T-helper 17 cell (primary cell): Measurements from ENCODE around the gene CRIM1. TPM values are rescaled to one million over a fixed set of nuclear protein-coding genes. Genes with fewer than 3 reads are reported as not detected.

ENCODE experiments used
- ATAC-seq: fragments of 150-1000 bp; cut with Tn5 transposase; 2 replicates; pipeline ENCODE4 v1.10.0; 2021; ENCODE audit warnings: mild to moderate bottlenecking, moderate library complexity
- DNase-seq, 3 donors: peaks; one replicate each; pipeline versions ENCODE4 v3.0.0 to v3.0.0-alpha.2; 2020 to 2021
- H3K9me3 ChIP-seq: one replicate; pipeline ENCODE4 v1.7.0; 2013; ENCODE audit warnings: low read length, mild to moderate bottlenecking; ENCODE audit not compliant: control insufficient read depth, poor library complexity, severe bottlenecking
- H3K27ac Mint-ChIP-seq: one replicate; pipeline ENCODE4 v1.8.0; 2022; ENCODE audit warnings: mild to moderate bottlenecking, moderate library complexity, mixed read lengths
- H3K27me3 Mint-ChIP-seq: one replicate; pipeline ENCODE4 v1.8.0; 2022; ENCODE audit warnings: mixed read lengths
- H3K36me3 Mint-ChIP-seq: one replicate; pipeline ENCODE4 v1.8.0; 2022; ENCODE audit warnings: low read depth, mixed read lengths
- H3K4me1 Mint-ChIP-seq: one replicate; pipeline ENCODE4 v1.8.0; 2022; ENCODE audit warnings: mild to moderate bottlenecking, mixed read lengths
- H3K4me3 Mint-ChIP-seq: one replicate; pipeline ENCODE4 v1.8.0; 2022; ENCODE audit warnings: mild to moderate bottlenecking, moderate library complexity, mixed read lengths
- total RNA-seq, 4 donors: library from RNA in 2 of 4; stranded (reverse) in 2 of 4; gene quantifications; one replicate each; pipeline ENCODE4 v1.2.3 and lab custom pipeline; 2022 to 2026

The CRIM1 gene
- total RNA-seq, 2 donors from 2014 or later: 2.2 to 2.3 TPM

DNA sequence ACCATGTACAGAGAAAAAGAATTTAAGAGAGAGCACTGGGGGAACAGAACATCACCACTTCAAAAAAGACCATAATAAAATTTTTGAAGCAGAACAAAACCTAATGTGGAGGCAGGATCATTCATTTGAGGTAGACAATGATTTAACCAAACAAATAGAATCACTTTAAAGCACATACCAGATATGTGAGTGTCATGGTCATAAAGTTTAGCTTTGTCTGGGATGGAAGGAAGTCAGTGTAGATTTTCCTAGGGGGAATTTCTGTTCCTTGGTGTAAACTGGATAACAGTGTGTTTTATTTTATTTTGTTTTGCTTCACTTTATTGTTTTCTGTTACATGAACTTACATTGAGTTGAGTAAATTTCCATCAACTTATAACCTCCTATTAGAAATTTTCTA lies 120.8 kb downstream of the CRIM1 start:
- DNase-seq (no peak), ATAC-seq (no peak)
- Mint-ChIP-seq H3K36me3 (peaks cover 3% of the 10 kb centered on the region), H3K27ac (no peak overlapping the region), H3K4me3 (no peak overlapping the region), H3K27me3 (no peaks in the 10 kb centered on the region), H3K4me1 (no peaks in the 10 kb centered on the region)
- no peaks in the 10 kb centered on the region for H3K9me3 ChIP-seq

DNA sequence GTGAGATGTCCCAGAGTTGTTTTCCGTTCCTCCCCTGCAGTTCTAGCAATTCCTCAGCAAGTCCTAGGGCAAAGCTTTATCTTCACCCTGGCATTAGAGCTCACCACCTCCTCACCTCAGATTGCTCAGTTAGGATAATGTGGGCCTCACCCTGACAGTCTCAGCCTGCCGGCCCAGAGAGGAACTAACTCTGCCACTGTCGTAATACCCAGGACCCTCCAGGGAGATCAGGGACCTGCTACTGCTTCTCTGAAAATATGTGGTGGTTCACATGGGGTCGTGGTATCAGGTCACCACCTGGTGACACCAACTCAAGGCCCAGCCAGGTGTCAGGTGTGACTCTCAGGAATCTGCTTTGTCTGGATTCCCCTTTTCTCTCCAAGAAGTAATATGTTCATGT lies 121.7 kb downstream of the CRIM1 start:
- Mint-ChIP-seq H3K27me3 (no peaks in the 10 kb centered on the region), H3K27ac (no peak overlapping the region), H3K36me3 (peaks cover 3% of the 10 kb centered on the region), H3K4me3 (no peak overlapping the region), H3K4me1 (no peaks in the 10 kb centered on the region)
- DNase-seq: no peak
- no peak for ATAC-seq
- H3K9me3 ChIP-seq: no peaks in the 10 kb centered on the region

GRCh38 chr2:36477746-36478145 lies 122.2 kb downstream of the CRIM1 start:
- Mint-ChIP-seq H3K4me3 (no peak overlapping the region), H3K27ac (no peak overlapping the region), H3K4me1 (no peaks in the 10 kb centered on the region), H3K36me3 (peaks cover 3% of the 10 kb centered on the region), H3K27me3 (no peaks in the 10 kb centered on the region)
- ATAC-seq (no peak), DNase-seq (no peak)
- H3K9me3 ChIP-seq: no peaks in the 10 kb centered on the region

DNA sequence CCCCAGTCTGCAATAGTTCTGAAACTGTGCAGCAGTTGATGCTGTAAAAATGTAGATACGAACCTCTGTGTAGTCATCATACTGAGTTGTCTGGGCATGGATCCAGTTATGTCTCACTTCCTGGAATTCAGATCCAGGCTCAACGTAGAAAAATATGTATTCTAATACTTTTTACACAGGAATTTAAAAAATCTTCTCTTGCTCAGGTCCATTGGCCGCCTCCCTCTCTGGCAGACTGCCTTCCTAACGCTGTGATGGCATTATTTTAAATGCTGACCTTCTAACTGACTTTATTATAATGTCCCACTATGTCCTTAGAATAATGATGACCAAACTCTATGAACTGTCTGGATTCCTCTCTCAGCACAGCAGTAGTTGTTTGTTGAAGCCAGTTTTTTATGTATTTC lies 122.8 kb downstream of the CRIM1 start:
- Mint-ChIP-seq H3K36me3 (peaks cover 3% of the 10 kb centered on the region), H3K4me1 (no peaks in the 10 kb centered on the region), H3K4me3 (no peak overlapping the region), H3K27ac (no peak overlapping the region), H3K27me3 (no peaks in the 10 kb centered on the region)
- H3K9me3 ChIP-seq: no peaks in the 10 kb centered on the region
- DNase-seq (no peak), ATAC-seq (no peak)

DNA sequence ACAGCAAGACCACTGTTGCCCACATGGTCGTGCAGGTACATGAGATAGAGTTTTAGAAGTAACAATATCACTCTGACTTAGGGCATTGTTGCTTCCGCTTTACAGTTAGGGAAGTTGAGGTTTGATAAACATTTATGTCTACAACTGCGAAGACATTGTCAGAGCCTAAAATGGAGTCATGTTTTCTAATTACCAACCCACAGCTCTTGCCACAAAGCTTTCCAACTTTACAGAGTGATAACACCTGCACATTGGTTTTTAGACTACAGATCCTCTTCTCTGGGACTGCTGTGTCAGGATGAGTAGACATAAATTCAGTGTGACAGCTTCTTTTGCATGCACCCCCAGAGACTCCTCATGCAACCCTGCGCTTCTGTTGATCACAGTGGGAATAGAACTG lies 123.4 kb downstream of the CRIM1 start:
- Mint-ChIP-seq H3K4me1 (no peaks in the 10 kb centered on the region), H3K27me3 (no peaks in the 10 kb centered on the region), H3K27ac (no peak overlapping the region), H3K36me3 (peaks cover 3% of the 10 kb centered on the region), H3K4me3 (no peak overlapping the region)
- H3K9me3 ChIP-seq: no peaks in the 10 kb centered on the region
- no peak for DNase-seq
- ATAC-seq: no peak

DNA sequence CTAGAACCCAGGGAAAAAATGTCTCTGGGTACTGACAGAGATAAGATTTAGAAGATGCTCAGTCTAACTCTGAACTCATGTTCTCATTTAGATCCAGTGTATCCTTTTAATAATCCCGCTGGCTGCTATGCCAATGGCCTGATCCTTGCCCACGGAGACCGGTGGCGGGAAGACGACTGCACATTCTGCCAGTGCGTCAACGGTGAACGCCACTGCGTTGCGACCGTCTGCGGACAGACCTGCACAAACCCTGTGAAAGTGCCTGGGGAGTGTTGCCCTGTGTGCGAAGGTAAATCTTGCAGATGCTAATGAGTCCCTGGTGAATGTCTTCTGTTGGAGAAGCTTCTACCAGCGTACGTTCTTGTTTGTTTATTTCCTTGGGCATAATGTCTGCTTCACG lies 123.8 kb downstream of the CRIM1 start:
- Mint-ChIP-seq H3K27ac (no peak overlapping the region), H3K4me1 (no peaks in the 10 kb centered on the region), H3K4me3 (no peak overlapping the region), H3K27me3 (no peaks in the 10 kb centered on the region), H3K36me3 (peaks cover 3% of the 10 kb centered on the region)
- DNase-seq (no peak), ATAC-seq (no peak)
- H3K9me3 ChIP-seq: no peaks in the 10 kb centered on the region

DNA sequence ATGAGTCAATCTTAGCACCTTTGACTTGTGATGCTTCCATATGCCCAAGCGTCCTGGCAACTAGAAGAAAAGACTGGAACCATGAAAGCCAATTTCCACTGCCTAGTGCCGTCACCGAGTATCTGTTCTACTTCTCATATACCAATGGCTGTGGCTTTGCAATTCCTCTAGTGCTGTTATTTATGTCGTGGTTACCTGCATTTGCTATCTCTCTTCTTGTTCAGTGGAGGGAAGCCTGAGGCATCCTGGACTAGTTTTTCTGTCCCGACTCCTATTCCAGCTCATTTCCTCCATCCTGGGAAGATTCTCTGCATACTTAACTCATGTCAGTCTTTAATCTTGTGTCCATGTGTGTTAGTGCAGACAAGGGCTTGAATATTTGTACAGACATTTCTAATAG lies 124.5 kb downstream of the CRIM1 start:
- no peaks in the 10 kb centered on the region for H3K27me3 Mint-ChIP-seq
- no peak for ATAC-seq
- no peaks in the 10 kb centered on the region for H3K9me3 ChIP-seq
- no peak overlapping the region for H3K4me3 Mint-ChIP-seq
- H3K4me1 Mint-ChIP-seq: no peaks in the 10 kb centered on the region
- peaks cover 3% of the 10 kb centered on the region for H3K36me3 Mint-ChIP-seq
- no peak for DNase-seq
- H3K27ac Mint-ChIP-seq: no peak overlapping the region

DNA sequence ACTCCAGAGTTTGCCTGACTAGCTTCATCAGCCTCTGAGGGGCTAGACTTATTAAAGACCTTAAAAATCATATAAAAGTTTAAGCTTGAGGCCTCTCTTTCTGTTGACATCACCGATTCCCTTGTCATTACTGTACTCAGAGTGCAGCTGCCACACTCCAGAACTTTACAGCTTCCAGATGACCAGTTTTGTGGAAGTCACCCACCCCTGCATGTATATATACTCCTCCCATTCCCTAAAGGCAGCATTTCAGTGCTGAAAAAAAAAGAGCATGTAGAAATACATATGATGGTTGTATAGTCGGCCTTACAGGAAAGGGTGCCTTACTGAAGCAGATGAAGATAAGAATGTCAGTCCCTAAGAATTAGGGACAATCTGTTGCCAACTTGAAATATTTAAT lies 125.1 kb downstream of the CRIM1 start:
- Mint-ChIP-seq H3K27me3 (no peaks in the 10 kb centered on the region), H3K4me3 (no peak overlapping the region)
- ATAC-seq: no peak

DNA sequence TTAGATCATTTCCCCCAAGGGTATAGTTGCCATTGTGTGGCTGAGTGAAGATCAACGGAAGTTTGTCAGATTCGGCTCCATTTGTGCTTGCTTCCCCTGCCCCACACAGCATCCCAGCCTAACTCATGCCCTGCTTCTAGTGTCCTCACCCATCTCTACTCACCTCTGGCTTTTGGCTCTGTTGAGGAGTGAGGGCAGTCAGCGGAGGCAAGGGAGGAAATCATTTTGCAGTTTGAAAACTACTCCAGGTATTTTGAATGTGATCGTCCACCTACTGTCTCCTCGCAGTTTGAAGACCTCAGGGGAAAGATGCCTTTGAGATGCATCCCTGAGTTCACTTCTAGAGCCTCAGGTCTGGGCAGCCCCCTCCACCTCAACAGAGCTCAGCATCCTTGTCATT lies 126.1 kb downstream of the CRIM1 start:
- Mint-ChIP-seq H3K27ac (no peak overlapping the region), H3K27me3 (no peaks in the 10 kb centered on the region), H3K4me1 (no peaks in the 10 kb centered on the region), H3K4me3 (no peak overlapping the region), H3K36me3 (peaks cover 3% of the 10 kb centered on the region)
- DNase-seq: no peak
- ATAC-seq: no peak
- no peaks in the 10 kb centered on the region for H3K9me3 ChIP-seq

More for the DNA sequence above, 125.1 kb downstream of the CRIM1 start:
- no peaks in the 10 kb centered on the region for H3K4me1 Mint-ChIP-seq
- no peak overlapping the region for H3K27ac Mint-ChIP-seq
- DNase-seq: no peak
- no peaks in the 10 kb centered on the region for H3K9me3 ChIP-seq
- H3K36me3 Mint-ChIP-seq: peaks cover 3% of the 10 kb centered on the region

DNA sequence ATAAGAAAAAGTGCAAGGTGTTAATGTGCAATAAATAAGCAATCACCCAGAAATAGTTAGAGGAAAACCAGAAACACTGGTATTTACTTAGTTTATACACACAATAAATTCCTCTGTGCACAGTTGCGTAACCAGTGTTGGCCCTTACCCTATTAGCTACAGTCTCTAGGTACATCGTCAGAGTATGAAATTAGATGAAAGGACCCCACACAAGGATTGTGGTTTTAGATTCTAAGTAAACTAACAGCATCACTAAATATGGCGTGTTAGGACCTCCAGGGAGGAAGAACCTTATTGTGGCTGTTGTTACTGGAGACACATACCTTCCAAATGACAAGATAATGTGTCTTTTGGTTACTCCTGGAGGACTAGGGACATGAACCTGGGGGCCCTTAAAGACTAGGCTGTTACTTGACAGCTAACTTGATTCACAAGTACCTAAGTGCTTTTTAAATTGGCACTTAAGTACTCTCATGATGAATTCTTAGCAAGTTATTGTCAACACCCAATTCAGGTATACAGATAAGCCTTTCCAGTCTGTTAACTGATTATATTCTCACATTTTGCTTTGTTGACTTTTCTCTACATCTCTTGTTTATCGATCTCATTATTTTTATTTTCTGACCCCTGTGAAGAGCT lies 127.1 kb downstream of the CRIM1 start:
- H3K9me3 ChIP-seq: no peaks in the 10 kb centered on the region
- ATAC-seq (no peak), DNase-seq (no peak)
- peaks cover 1% of the 10 kb centered on the region for H3K36me3 Mint-ChIP-seq
- no peaks in the 10 kb centered on the region for H3K4me1 Mint-ChIP-seq
- H3K27me3 Mint-ChIP-seq: no peaks in the 10 kb centered on the region
- H3K27ac Mint-ChIP-seq: no peak overlapping the region
- no peak overlapping the region for H3K4me3 Mint-ChIP-seq

GRCh38 chr2:36483290-36483689 lies 127.7 kb downstream of the CRIM1 start:
- no peaks in the 10 kb centered on the region for H3K36me3 Mint-ChIP-seq
- no peak overlapping the region for H3K27ac Mint-ChIP-seq
- no peak overlapping the region for H3K4me3 Mint-ChIP-seq
- no peaks in the 10 kb centered on the region for H3K9me3 ChIP-seq
- H3K4me1 Mint-ChIP-seq: no peaks in the 10 kb centered on the region
- H3K27me3 Mint-ChIP-seq: no peaks in the 10 kb centered on the region
- DNase-seq: no peak
- ATAC-seq: no peak

GRCh38 chr2:36484454-36484853 lies 128.9 kb downstream of the CRIM1 start:
- H3K9me3 ChIP-seq: no peaks in the 10 kb centered on the region
- no peak overlapping the region for H3K4me3 Mint-ChIP-seq
- H3K4me1 Mint-ChIP-seq: no peaks in the 10 kb centered on the region
- no peak for DNase-seq
- H3K27ac Mint-ChIP-seq: no peak overlapping the region
- ATAC-seq: no peak
- H3K27me3 Mint-ChIP-seq: no peaks in the 10 kb centered on the region
- no peaks in the 10 kb centered on the region for H3K36me3 Mint-ChIP-seq

GRCh38 chr2:36485521-36485920 lies 129.9 kb downstream of the CRIM1 start:
- Mint-ChIP-seq H3K27me3 (no peaks in the 10 kb centered on the region), H3K4me3 (no peak overlapping the region), H3K27ac (no peak overlapping the region), H3K4me1 (no peaks in the 10 kb centered on the region), H3K36me3 (no peaks in the 10 kb centered on the region)
- no peaks in the 10 kb centered on the region for H3K9me3 ChIP-seq
- no peak for ATAC-seq
- DNase-seq: no peak

DNA sequence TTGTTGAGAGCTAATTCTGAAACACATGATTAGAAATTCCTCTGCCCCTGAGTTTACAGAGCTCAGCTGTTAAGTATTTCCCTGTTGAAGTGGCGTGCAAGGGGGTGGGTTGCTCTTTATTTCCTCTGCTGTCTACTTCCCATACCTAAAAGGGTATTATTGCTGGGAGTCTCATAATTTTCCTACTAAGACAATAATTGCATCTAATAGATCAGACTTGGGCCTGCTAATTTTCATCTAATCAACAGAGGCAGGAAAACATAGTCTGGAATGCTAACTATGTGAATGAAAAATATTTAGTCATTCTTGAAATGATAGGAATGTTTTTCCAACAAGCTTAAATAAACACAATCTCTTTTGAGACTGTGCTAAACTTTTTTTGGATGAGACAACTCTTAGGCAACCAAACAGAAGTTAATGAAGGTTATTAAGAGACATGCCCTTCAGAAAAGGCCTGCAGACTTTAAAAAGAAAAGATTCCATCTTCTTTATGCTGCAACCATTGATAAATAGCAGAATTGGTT lies 131.0 kb downstream of the CRIM1 start:
- Mint-ChIP-seq H3K36me3 (no peaks in the 10 kb centered on the region), H3K27me3 (no peaks in the 10 kb centered on the region), H3K27ac (no peak overlapping the region)

More for the DNA sequence above, 131.0 kb downstream of the CRIM1 start:
- H3K4me1 Mint-ChIP-seq: no peaks in the 10 kb centered on the region
- no peaks in the 10 kb centered on the region for H3K9me3 ChIP-seq
- ATAC-seq (no peak), DNase-seq (no peak)
- no peak overlapping the region for H3K4me3 Mint-ChIP-seq
